DOHH2 (cell line): Measurements from ENCODE around the gene FAR2.

Experiments
- H3F3A ChIP-seq: fragments of 200-600 bp; sonication (generic), shearing (Covaris generic); 2 replicates; pipeline ENCODE4 v1.6.0; 2016; ENCODE audit warnings: antibody characterized with exemption, mild to moderate bottlenecking; ENCODE audit not compliant: control insufficient read depth, insufficient read depth
- H3K27ac ChIP-seq: fragments of 200-600 bp; sonication (generic); 2 replicates; pipeline ENCODE4 v1.5.1; 2014; ENCODE audit warnings: low read depth, mild to moderate bottlenecking, low read length, moderate library complexity
- H3K27me3 ChIP-seq: fragments of 200-600 bp; sonication (generic); 2 replicates; pipeline ENCODE4 v1.6.1; 2014; ENCODE audit warnings: mild to moderate bottlenecking, low read length, mixed read lengths; ENCODE audit not compliant: control insufficient read depth
- H3K36me3 ChIP-seq: fragments of 200-600 bp; sonication (generic); 2 replicates; pipeline ENCODE4 v1.6.1; 2014; ENCODE audit warnings: mild to moderate bottlenecking, low read length, moderate library complexity, mixed read lengths; ENCODE audit not compliant: control insufficient read depth
- H3K4me1 ChIP-seq: fragments of 200-600 bp; sonication (generic); 2 replicates; pipeline ENCODE4 v1.6.1; 2014; ENCODE audit warnings: mild to moderate bottlenecking, low read length, mixed read lengths; ENCODE audit not compliant: control insufficient read depth
- H3K4me2 ChIP-seq: fragments of 200-600 bp; sonication (generic); 2 replicates; pipeline ENCODE4 v1.6.0; 2014; ENCODE audit warnings: mild to moderate bottlenecking, low read length, moderate library complexity
- H3K4me3 ChIP-seq: fragments of 200-600 bp; sonication (generic); 2 replicates; pipeline ENCODE4 v1.5.1; 2014; ENCODE audit warnings: mild to moderate bottlenecking, low read length, mixed read lengths
- H3K79me2 ChIP-seq: fragments of 200-600 bp; sonication (generic); 2 replicates; pipeline ENCODE4 v1.6.1; 2014; ENCODE audit warnings: mild to moderate bottlenecking, low read length, mixed read lengths; ENCODE audit not compliant: control insufficient read depth
- H3K9me2 ChIP-seq: fragments of 200-600 bp; sonication (generic); replicated peaks from 2 replicates; pipeline ENCODE4 v1.6.1; 2014; ENCODE audit warnings: mild to moderate bottlenecking, low read length, mixed read lengths; ENCODE audit not compliant: control insufficient read depth
- H3K9me3 ChIP-seq: fragments of 200-600 bp; sonication (generic); 2 replicates; pipeline ENCODE4 v1.6.1; 2014; ENCODE audit warnings: antibody characterized with exemption, low read length, mixed read lengths; ENCODE audit not compliant: control insufficient read depth, insufficient read depth
- H4K20me1 ChIP-seq: fragments of 200-600 bp; sonication (generic); 2 replicates; pipeline ENCODE4 v1.6.0; 2014; ENCODE audit warnings: low read depth, mild to moderate bottlenecking, antibody characterized with exemption, low read length, moderate library complexity; ENCODE audit not compliant: control insufficient read depth, insufficient read depth
- EZH2phosphoT487 ChIP-seq: fragments of 200-600 bp; sonication (generic); IDR thresholded peaks from 2 replicates; pipeline ENCODE4 v1.6.1; 2017; ENCODE audit warnings: borderline replicate concordance, mild to moderate bottlenecking, antibody characterized with exemption, low read length, moderate library complexity, mixed read lengths
- TF ChIP-seq, protein P1 (sequence below): fragments of 200-600 bp; sonication (generic); IDR thresholded peaks from one replicate; pipeline ENCODE4 v1.5.1; 2014; ENCODE audit warnings: antibody characterized with exemption, mild to moderate bottlenecking, low read depth, low read length; ENCODE audit not compliant: poor library complexity, severe bottlenecking

The FAR2 gene

DNA sequence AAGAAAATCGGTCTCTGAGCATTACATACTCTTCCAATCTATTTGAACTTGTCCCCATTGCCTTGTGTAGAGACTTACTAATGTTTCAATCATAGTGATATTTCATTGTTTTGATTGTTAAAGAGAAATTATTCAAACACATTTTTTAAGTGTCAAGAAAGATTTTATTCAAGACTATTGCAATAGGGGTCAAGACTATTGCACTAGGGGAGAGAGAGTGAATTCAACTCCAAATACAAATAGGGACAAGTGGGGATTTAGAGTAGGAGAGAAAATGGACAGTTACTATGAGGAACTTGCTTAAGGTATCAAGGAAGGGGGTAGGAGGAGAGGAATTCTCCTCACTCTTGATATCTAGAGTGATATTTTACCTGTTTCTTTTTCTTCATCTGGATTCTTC is 73.1 kb downstream of the FAR2 start:
- no peak for TF ChIP-seq EZH2phosphoT487
- TF ChIP-seq, protein P1, sequence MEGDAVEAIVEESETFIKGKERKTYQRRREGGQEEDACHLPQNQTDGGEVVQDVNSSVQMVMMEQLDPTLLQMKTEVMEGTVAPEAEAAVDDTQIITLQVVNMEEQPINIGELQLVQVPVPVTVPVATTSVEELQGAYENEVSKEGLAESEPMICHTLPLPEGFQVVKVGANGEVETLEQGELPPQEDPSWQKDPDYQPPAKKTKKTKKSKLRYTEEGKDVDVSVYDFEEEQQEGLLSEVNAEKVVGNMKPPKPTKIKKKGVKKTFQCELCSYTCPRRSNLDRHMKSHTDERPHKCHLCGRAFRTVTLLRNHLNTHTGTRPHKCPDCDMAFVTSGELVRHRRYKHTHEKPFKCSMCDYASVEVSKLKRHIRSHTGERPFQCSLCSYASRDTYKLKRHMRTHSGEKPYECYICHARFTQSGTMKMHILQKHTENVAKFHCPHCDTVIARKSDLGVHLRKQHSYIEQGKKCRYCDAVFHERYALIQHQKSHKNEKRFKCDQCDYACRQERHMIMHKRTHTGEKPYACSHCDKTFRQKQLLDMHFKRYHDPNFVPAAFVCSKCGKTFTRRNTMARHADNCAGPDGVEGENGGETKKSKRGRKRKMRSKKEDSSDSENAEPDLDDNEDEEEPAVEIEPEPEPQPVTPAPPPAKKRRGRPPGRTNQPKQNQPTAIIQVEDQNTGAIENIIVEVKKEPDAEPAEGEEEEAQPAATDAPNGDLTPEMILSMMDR: no peak
- no peaks in the 10 kb centered on the region for H3K9me2 ChIP-seq
- 0 out of 2 replicates have a peak, but pooled peaks cover 2% of the 10 kb centered on the region for H3K27me3 ChIP-seq
- H3K4me2 ChIP-seq: no peak overlapping the region
- H3F3A ChIP-seq: no peaks in the 10 kb centered on the region
- H4K20me1 ChIP-seq: no peaks in the 10 kb centered on the region
- no peaks in the 10 kb centered on the region for H3K4me1 ChIP-seq
- H3K4me3 ChIP-seq: no peak overlapping the region
- H3K36me3 ChIP-seq: no peaks in the 10 kb centered on the region
- H3K9me3 ChIP-seq: no peaks in the 10 kb centered on the region
- H3K27ac ChIP-seq: no peak overlapping the region
- no peaks in the 10 kb centered on the region for H3K79me2 ChIP-seq

DNA sequence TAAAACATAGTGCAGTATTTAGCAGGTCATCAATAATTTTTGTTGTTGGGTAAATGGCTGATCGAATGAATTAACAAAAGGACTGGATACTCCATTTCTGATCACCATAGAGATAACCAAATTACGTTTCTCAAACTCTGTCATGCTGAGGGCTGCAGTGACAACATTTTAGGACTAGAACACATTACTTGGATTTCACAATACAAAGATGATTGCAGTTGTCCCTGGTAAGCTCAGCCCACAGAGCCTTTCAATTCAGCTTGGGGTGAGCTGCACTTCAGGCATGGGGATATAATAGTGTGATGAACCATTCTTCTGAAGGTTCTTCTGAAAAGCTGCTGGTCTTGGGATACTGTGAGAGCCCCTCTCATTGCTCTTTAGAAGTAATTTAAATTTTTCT is 74.3 kb downstream of the FAR2 start:
- no peaks in the 10 kb centered on the region for H3K4me1 ChIP-seq
- H3F3A ChIP-seq: no peaks in the 10 kb centered on the region
- H3K27me3 ChIP-seq: 0 out of 2 replicates have a peak, but pooled peaks cover 2% of the 10 kb centered on the region
- no peaks in the 10 kb centered on the region for H4K20me1 ChIP-seq
- no peak overlapping the region for H3K27ac ChIP-seq
- H3K79me2 ChIP-seq: no peaks in the 10 kb centered on the region
- H3K9me3 ChIP-seq: no peaks in the 10 kb centered on the region
- no peak overlapping the region for H3K4me2 ChIP-seq
- H3K36me3 ChIP-seq: no peaks in the 10 kb centered on the region
- H3K4me3 ChIP-seq: no peak overlapping the region
- TF ChIP-seq EZH2phosphoT487: no peak
- TF ChIP-seq, protein P1: no peak
- no peaks in the 10 kb centered on the region for H3K9me2 ChIP-seq

DNA sequence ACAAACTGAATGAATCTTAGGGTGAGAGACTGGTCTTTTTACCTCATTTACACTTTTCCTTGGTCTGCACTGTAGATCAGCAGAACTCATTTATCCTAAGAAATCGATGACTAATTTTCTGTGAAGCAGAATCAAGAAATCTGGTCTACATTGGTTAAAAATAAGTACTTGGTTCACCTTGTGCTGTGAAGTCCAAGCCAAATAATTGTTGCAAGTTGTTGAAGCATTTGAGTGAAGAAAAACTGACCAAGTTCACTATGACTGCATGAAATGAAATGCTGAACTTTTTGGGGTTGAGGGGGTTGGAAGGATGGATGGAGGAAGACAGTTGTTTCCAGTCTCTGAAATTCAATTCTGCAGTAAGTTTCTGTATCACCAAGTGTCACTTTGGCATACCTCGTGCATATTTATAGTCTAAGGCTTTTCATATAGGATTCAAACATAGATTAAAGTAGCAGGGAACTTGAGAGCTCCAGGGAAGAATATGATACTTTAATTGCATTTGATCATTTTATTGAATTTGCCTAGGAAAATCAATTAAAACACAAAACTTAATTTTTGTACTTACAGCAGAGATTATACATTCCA is 75.0 kb downstream of the FAR2 start:
- TF ChIP-seq, protein P1: no peak
- no peak for TF ChIP-seq EZH2phosphoT487
- Histone ChIP-seq H3F3A (no peaks in the 10 kb centered on the region), H3K36me3 (no peaks in the 10 kb centered on the region), H4K20me1 (no peaks in the 10 kb centered on the region), H3K4me2 (no peak overlapping the region), H3K4me3 (no peak overlapping the region), H3K27ac (no peak overlapping the region), H3K4me1 (no peaks in the 10 kb centered on the region), H3K27me3 (0 out of 2 replicates have a peak, but pooled peaks cover 2% of the 10 kb centered on the region), H3K79me2 (no peaks in the 10 kb centered on the region), H3K9me3 (no peaks in the 10 kb centered on the region), H3K9me2 (no peaks in the 10 kb centered on the region)
